Myocyte (in vitro differentiated cells): ENCODE data around the gene NOL3. TPM values are rescaled to one million over a fixed set of nuclear protein-coding genes. Genes with fewer than 3 reads are reported as not detected.

Experiments used
- DNase-seq: peaks from one replicate; pipeline ENCODE4 v3.0.0-alpha.2; 2012; ENCODE audit warnings: low read depth
- total RNA-seq: library from RNA; depleted of rRNA; stranded (reverse); fragments of >200 nt; gene quantifications from 2 replicates; pipeline ENCODE4 v1.2.3, GENCODE V29; 2014

The NOL3 gene
- total RNA-seq, 1 donor from 2014 or later: 86.5 TPM

GRCh38 chr16:67188323-67188722, 18.0 kb downstream of the NOL3 start:
- no peak for DNase-seq

- DNase-seq: no peak
These were observed 18.5 kb downstream of the NOL3 start for GRCh38 chr16:67188798-67189197.

GRCh38 chr16:67190041-67190440, 19.7 kb downstream of the NOL3 start, which contains the start of gene EXOC3L1:
EXOC3L1 (minus strand) TSS chr16:67190136; CDS start chr16:67189676, 460 bp downstream.
- no peak for DNase-seq

- DNase-seq: no peak
These were observed 20.4 kb downstream of the NOL3 start for GRCh38 chr16:67190448-67191399.

- DNase-seq: no peak
These were observed 21.2 kb downstream of the NOL3 start for GRCh38 chr16:67191411-67191994.

GRCh38 chr16:67191995-67192681, 21.8 kb downstream of the NOL3 start, which contains the start of gene E2F4:
E2F4 (plus strand) TSS chr16:67192155; CDS start chr16:67192228, 73 bp downstream.
- peak; percentile 91 for DNase-seq

- no peak for DNase-seq
These were observed 22.5 kb downstream of the NOL3 start for GRCh38 chr16:67192781-67193361.

- DNase-seq: no peak
These were observed 23.2 kb downstream of the NOL3 start for GRCh38 chr16:67193536-67193935.

GRCh38 chr16:67194260-67194659, 23.9 kb downstream of the NOL3 start:
- DNase-seq: no peak

GRCh38 chr16:67195676-67196075, 25.3 kb downstream of the NOL3 start:
- no peak for DNase-seq

GRCh38 chr16:67196881-67197280, 26.5 kb downstream of the NOL3 start:
- no peak for DNase-seq

- no peak for DNase-seq
These were observed 27.4 kb downstream of the NOL3 start for GRCh38 chr16:67197704-67198103.

- peak; percentile 41 for DNase-seq
These were observed 27.9 kb downstream of the NOL3 start for GRCh38 chr16:67198238-67198734.

- no peak for DNase-seq
These were observed 28.9 kb downstream of the NOL3 start, which contains the start of gene ELMO3 for GRCh38 chr16:67199011-67199807. ELMO3 (plus strand) TSS chr16:67199131; CDS start chr16:67199327, 196 bp downstream.

- DNase-seq: no peak
These were observed 29.5 kb downstream of the NOL3 start for GRCh38 chr16:67199808-67200198.

- DNase-seq: no peak
These were observed 30.2 kb downstream of the NOL3 start for GRCh38 chr16:67200491-67200890.

- no peak for DNase-seq
These were observed 31.3 kb downstream of the NOL3 start for GRCh38 chr16:67201411-67202345.

- DNase-seq: no peak
These were observed 32.1 kb downstream of the NOL3 start for GRCh38 chr16:67202426-67202825.

- no peak for DNase-seq
These were observed 32.7 kb downstream of the NOL3 start for GRCh38 chr16:67202956-67203493.
